ENCODE results near the gene INHBA. TPM values are rescaled to one million over a fixed set of nuclear protein-coding genes. Genes with fewer than 3 reads are reported as not detected.

The INHBA gene
- total RNA-seq, 3 donors from 2014 or later = 0.59 to 2.0 (median 0.64) TPM

- H3K27me3 ChIP-seq = no peaks in the 10 kb centered on the region
- no peaks in the 10 kb centered on the region for H3K4me1 ChIP-seq
- no peaks in the 10 kb centered on the region for H3K9me3 ChIP-seq
- TF ChIP-seq POLR2A (IDR thresholded peaks at IDR 0.05) = no peak
- TF ChIP-seq POLR2AphosphoS5 (IDR thresholded peaks at IDR 0.05) = no peak
- no peak for TF ChIP-seq CTCF (IDR thresholded peaks at IDR 0.05)
- H3K4me3 ChIP-seq = no peak overlapping the region
- H3K27ac ChIP-seq = no peak overlapping the region
- DNase-seq (ENCODE audit: low spot score in 2 of 2) = no peak
- no peaks in the 10 kb centered on the region for H3K36me3 ChIP-seq
- intact Hi-C loops (cut with DNase I; ENCODE audit: low total_unique reads) = no loop called here
Measured at GRCh38 chr7:41694495-41694894, 8.4 kb downstream of the INHBA start.

GRCh38 chr7:41693150-41693997 is 9.5 kb downstream of the INHBA start:
- Histone ChIP-seq H3K4me3 (no peak overlapping the region), H3K36me3 (no peaks in the 10 kb centered on the region), H3K27ac (no peak overlapping the region), H3K9me3 (no peaks in the 10 kb centered on the region), H3K27me3 (no peaks in the 10 kb centered on the region), H3K4me1 (no peaks in the 10 kb centered on the region)
- intact Hi-C loops (cut with DNase I; ENCODE audit: low total_unique reads) = no loop called here
- DNase-seq (ENCODE audit: low spot score in 2 of 2) = no peak
- peak in 1 of 3 donors; percentile 16 for TF ChIP-seq CTCF (IDR thresholded peaks at IDR 0.05)
- TF ChIP-seq POLR2A (IDR thresholded peaks at IDR 0.05) = no peak

- Histone ChIP-seq H3K4me1 (no peaks in the 10 kb centered on the region), H3K36me3 (no peaks in the 10 kb centered on the region), H3K27me3 (no peaks in the 10 kb centered on the region), H3K27ac (no peak overlapping the region), H3K4me3 (no peak overlapping the region), H3K9me3 (no peaks in the 10 kb centered on the region)
- TF ChIP-seq POLR2AphosphoS5 (IDR thresholded peaks at IDR 0.05) (no peak), CTCF (IDR thresholded peaks at IDR 0.05) (no peak), POLR2A (IDR thresholded peaks at IDR 0.05) (no peak)
- no peak for DNase-seq (ENCODE audit: low spot score in 2 of 2)
- intact Hi-C loops (cut with DNase I; ENCODE audit: low total_unique reads) = no loop called here
Measured at GRCh38 chr7:41692251-41692650, 10.6 kb downstream of the INHBA start.

- DNase-seq (ENCODE audit: low spot score in 2 of 2) = no peak
- no peak overlapping the region for H3K27ac ChIP-seq
- no peaks in the 10 kb centered on the region for H3K27me3 ChIP-seq
- TF ChIP-seq POLR2AphosphoS5 (IDR thresholded peaks at IDR 0.05) (no peak), CTCF (IDR thresholded peaks at IDR 0.05) (no peak), POLR2A (IDR thresholded peaks at IDR 0.05) (no peak)
- no peaks in the 10 kb centered on the region for H3K4me1 ChIP-seq
- no peaks in the 10 kb centered on the region for H3K36me3 ChIP-seq
- no peaks in the 10 kb centered on the region for H3K9me3 ChIP-seq
- intact Hi-C loops (cut with DNase I; ENCODE audit: low total_unique reads) = no loop called here
- no peak overlapping the region for H3K4me3 ChIP-seq
Measured at GRCh38 chr7:41691286-41692190, 11.4 kb downstream of the INHBA start.

- DNase-seq (ENCODE audit: low spot score in 2 of 2) = no peak
- Histone ChIP-seq H3K36me3 (no peaks in the 10 kb centered on the region), H3K27me3 (no peaks in the 10 kb centered on the region), H3K9me3 (no peaks in the 10 kb centered on the region), H3K4me1 (no peaks in the 10 kb centered on the region), H3K27ac (no peak overlapping the region), H3K4me3 (no peak overlapping the region)
- TF ChIP-seq POLR2AphosphoS5 (IDR thresholded peaks at IDR 0.05) (no peak), CTCF (IDR thresholded peaks at IDR 0.05) (no peak), POLR2A (IDR thresholded peaks at IDR 0.05) (no peak)
- intact Hi-C loops (cut with DNase I; ENCODE audit: low total_unique reads) = no loop called here
Measured at GRCh38 chr7:41689815-41690214, 13.1 kb downstream of the INHBA start.

Data from breast epithelium (tissue), 4 donors.